Activated CD8-positive, alpha-beta memory T cell treated with anti-CD3 and anti-CD28 coated beads, Interleukin-2, amount 50 U/mL, for 48 hours (primary cell): Measurements from ENCODE around the gene LRRC75A.

Experiments used
- DNase-seq: peaks from one replicate; pipeline ENCODE4 v3.0.0-alpha.2; 2020

The LRRC75A gene

GRCh38 chr17:16492613-16493530, 879 bp upstream of the LRRC75A start:
- DNase-seq = no peak

- peak; percentile 61 for DNase-seq
Measured at GRCh38 chr17:16491131-16491702, 776 bp downstream of the LRRC75A start.

GRCh38 chr17:16489431-16489830, 2.6 kb downstream of the LRRC75A start:
- no peak for DNase-seq

GRCh38 chr17:16488968-16489337, 3.0 kb downstream of the LRRC75A start:
- no peak for DNase-seq

GRCh38 chr17:16488186-16488967, 3.6 kb downstream of the LRRC75A start:
- no peak for DNase-seq

- DNase-seq = no peak
Measured at GRCh38 chr17:16486373-16487250, 5.4 kb downstream of the LRRC75A start.

GRCh38 chr17:16484445-16485175, 7.4 kb downstream of the LRRC75A start:
- no peak for DNase-seq

GRCh38 chr17:16483021-16483645, 8.9 kb downstream of the LRRC75A start:
- DNase-seq = no peak

GRCh38 chr17:16482253-16482652, 9.7 kb downstream of the LRRC75A start:
- DNase-seq = no peak

GRCh38 chr17:16480995-16481394, 11.0 kb downstream of the LRRC75A start:
- DNase-seq = no peak

- DNase-seq = no peak
Measured at GRCh38 chr17:16479264-16479663, 12.7 kb downstream of the LRRC75A start.

- DNase-seq = no peak
Measured at GRCh38 chr17:16478649-16479048, 13.3 kb downstream of the LRRC75A start.

GRCh38 chr17:16477666-16478065, 14.3 kb downstream of the LRRC75A start:
- no peak for DNase-seq

GRCh38 chr17:16477255-16477654, 14.7 kb downstream of the LRRC75A start:
- no peak for DNase-seq

GRCh38 chr17:16475179-16475704, 16.8 kb downstream of the LRRC75A start:
- DNase-seq = no peak

GRCh38 chr17:16474012-16474725, 17.8 kb downstream of the LRRC75A start:
- DNase-seq = no peak

- DNase-seq = no peak
Measured at GRCh38 chr17:16473044-16474011, 18.7 kb downstream of the LRRC75A start.

GRCh38 chr17:16472539-16472938, 19.5 kb downstream of the LRRC75A start:
- no peak for DNase-seq

- no peak for DNase-seq
Measured at GRCh38 chr17:16471295-16471694, 20.7 kb downstream of the LRRC75A start.
